Placental pericyte (primary cell): Measurements from ENCODE around the gene CHAF1A. TPM values are rescaled to one million over a fixed set of nuclear protein-coding genes. Genes with fewer than 3 reads are reported as not detected.

Source experiments
- small RNA-seq: library from RNA; depleted of rRNA; stranded (forward); fragments of <200 nt; gene quantifications from one replicate; pipeline ENCODE3, GENCODE V24; 2012; ENCODE audit warnings: low replicate concordance
- total RNA-seq: library from RNA; depleted of rRNA; stranded (reverse); fragments of >200 nt; gene quantifications from 2 replicates; pipeline ENCODE4 v1.2.3, GENCODE V29; 2012

Gene CHAF1A, protein sequence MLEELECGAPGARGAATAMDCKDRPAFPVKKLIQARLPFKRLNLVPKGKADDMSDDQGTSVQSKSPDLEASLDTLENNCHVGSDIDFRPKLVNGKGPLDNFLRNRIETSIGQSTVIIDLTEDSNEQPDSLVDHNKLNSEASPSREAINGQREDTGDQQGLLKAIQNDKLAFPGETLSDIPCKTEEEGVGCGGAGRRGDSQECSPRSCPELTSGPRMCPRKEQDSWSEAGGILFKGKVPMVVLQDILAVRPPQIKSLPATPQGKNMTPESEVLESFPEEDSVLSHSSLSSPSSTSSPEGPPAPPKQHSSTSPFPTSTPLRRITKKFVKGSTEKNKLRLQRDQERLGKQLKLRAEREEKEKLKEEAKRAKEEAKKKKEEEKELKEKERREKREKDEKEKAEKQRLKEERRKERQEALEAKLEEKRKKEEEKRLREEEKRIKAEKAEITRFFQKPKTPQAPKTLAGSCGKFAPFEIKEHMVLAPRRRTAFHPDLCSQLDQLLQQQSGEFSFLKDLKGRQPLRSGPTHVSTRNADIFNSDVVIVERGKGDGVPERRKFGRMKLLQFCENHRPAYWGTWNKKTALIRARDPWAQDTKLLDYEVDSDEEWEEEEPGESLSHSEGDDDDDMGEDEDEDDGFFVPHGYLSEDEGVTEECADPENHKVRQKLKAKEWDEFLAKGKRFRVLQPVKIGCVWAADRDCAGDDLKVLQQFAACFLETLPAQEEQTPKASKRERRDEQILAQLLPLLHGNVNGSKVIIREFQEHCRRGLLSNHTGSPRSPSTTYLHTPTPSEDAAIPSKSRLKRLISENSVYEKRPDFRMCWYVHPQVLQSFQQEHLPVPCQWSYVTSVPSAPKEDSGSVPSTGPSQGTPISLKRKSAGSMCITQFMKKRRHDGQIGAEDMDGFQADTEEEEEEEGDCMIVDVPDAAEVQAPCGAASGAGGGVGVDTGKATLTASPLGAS
- total RNA-seq = 3.5 and 36.8 TPM in 2 replicates

DNA sequence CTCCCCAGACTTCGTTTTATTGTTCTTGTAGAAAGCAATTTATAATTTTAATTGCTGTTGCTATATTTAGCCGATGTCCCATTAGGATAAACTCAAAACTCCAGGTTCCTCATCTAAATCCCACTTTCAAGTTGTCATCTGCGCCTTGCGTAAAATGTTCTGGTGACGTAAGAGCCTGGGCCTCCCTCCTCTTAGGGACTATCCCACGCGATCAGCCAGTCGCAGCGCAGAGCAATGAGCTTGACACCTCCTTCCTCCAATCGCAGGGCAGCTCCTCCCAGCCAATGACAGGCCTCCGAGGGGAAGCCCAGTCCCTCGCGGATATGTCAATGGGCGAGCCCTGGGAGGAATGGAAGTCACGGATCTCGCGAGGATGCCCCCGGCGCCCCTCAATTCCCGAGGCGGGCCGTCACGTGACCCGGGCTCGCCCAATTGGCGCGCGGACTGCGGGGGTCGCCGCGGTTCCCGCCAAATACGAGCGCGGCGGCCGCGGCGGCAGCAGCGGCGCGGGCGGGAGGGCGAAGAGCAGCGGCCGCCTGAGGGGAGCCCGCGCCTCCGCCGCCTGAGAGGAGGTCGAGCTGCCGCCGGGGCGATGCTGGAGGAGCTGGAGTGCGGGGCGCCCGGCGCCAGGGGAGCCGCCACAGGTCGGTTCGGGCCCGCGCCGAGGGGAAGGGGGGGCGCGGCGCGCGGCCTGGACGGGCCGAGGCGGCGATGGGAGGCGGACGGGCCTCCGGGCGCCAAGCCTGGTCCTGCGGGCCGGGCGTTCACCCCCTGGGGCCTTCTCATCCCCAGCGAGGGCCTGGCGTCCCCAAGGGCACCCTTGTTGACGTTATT, at the start of gene CHAF1A:
TSS of gene CHAF1A (plus strand) at position 470 of the 834 bp plus-strand sequence. CDS start at position 593, 123 bp downstream.

DNA sequence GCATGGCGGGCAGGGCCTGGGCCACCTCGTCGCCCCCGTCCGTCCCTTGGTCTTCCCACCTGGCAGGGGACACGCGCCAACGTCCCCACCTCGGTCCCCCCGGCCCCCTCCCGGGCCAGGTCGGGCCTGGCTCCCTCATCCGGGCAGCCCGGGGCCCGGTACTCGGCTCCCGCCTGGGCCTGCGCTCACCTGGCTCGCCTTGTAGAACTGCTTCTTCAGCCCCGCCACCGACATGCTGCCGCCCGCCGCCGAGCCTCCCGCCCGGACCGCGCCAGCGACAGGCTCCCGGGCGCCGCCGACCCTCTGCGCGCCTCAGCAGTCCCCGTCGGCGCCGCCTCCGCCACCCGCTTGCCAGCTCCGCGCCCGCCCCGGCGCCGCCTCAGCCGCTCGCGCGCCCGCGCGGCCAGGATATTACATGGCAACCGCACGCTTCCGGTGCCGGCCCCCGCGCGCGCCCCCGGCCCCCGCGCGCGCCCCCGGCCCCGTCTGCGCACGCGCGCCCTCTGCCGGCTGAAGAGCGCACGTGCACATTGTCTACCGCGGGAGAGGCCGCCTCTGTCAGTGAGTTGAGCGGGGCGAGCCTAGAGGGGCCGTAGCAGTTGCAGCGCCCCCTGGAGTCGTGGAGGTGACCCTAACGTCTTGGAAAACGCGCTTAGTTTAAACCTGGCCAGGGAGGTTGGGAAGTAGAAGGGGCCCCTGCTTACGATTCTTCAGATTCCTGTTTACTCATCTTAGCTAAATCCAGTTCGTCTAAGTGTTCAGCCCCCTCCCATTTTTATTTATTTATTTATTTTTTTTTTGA, 2.1 kb upstream of the CHAF1A start, which contains the start of gene SH3GL1:
TSS of gene SH3GL1 (minus strand) at position 413 of the 802 bp plus-strand sequence. CDS start at position 234, 179 bp downstream.

DNA sequence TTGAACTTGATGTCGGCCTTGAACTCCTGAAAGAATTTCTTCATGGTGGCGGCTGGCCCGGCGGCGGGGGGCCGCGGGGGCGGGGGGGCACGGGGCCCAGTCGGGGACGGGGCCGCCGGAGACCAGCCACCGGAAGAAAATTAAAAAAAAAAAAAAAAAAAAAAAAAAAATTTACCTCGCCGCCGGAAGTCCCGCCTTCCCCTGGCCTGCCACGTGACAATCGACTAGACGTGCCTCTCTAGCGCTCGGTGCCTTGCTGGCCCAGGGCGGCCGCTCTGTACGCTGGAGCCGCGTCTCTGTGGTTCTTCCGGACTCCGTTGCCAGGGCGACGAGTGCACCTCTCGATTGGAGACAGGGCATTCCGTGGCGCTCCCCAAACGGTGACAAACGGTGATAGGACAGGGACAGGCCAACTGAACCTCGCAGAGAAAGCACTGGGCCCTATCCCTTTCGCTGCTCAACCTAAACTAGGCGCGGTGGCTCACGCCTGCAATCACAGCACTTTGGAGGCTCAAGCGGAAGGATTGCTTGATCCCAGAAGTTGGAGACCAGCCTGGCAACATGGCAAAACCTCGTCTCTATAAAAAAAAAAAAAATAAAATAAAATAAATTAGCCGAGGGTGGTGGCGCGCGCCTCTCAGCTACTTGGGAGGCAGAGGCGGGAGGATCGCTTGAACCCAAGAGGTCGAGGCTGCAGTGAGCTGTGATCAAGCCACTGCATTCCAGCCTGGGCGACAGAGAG, 55.4 kb downstream of the CHAF1A start, which contains the start of gene UBXN6:
TSS of gene UBXN6 (minus strand) at position 141 of the 742 bp plus-strand sequence. CDS start at position 44, 97 bp downstream.

DNA sequence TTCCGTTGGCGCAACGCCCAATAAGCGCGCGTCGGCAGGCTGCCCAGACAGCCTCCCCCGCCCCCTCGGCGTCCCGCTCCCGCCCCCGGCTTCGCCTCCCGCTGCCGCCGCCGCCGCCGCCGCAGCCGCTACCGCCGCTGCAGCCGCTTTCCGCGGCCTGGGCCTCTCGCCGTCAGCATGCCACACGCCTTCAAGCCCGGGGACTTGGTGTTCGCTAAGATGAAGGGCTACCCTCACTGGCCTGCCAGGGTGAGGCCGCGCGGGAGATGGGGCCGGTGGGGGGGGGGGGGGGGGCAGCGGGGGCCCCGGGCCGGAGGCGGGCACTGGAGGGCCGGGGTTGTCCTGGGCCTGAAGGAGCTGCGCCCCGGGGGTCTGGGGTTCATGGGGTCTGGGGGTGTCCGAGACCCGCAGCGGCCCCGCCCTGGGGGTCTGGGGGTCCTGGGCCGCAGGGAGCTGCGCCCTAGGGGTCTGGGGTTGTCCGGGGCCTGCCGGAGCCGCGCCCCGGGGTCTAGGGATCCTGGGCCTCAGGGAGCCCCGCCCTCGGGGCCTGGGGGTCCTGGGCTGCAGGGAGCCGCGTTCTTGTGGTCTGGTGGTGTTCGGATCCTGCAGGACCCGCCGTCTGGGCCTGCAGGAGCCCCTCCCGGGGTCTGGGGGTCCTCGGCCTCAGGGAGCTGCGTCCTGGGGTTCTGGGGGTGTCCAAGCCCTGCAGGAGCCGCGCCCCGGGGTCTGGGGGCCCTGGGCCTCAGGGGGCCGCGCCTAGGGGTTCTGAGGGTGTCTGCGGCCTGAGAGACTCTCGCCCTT, 69.9 kb downstream of the CHAF1A start, which contains the start of gene HDGFL2:
TSS of gene HDGFL2 (plus strand) at position 124 of the 801 bp plus-strand sequence. CDS start at position 178, 54 bp downstream.

Small RNAs within 50 kb of the gene (small RNA-seq; reads per million reads assigned to genes)
- not detected for gene MIR4746

Other genes starting within 250 kb of the CHAF1A start
- gene CREB3L3, start 249.0 kb upstream of the CHAF1A start, total RNA-seq = not detected in 2 replicates
- gene SIRT6, start 220.1 kb upstream of the CHAF1A start, total RNA-seq = 19.7 and 27.3 TPM in 2 replicates
- 0.14 and 0.66 TPM in 2 replicates for gene ANKRD24, start 220.0 kb upstream of the CHAF1A start, total RNA-seq
- 1.3 and 1.7 TPM in 2 replicates for gene EBI3, start 173.1 kb upstream of the CHAF1A start, total RNA-seq
- 19.8 and 24.9 TPM in 2 replicates for gene YJU2, start 155.6 kb upstream of the CHAF1A start, total RNA-seq
- gene SHD, start 123.4 kb upstream of the CHAF1A start, total RNA-seq = not detected in 2 replicates
- not detected in 2 replicates for gene TMIGD2, start 100.3 kb upstream of the CHAF1A start, total RNA-seq
- gene FSD1, start 98.0 kb upstream of the CHAF1A start, total RNA-seq = 3.3 and 10.0 TPM in 2 replicates
- 3.1 and 5.5 TPM in 2 replicates for gene STAP2, start 63.8 kb upstream of the CHAF1A start, total RNA-seq
- 2.9 and 9.2 TPM in 2 replicates for gene MPND, start 59.1 kb upstream of the CHAF1A start, total RNA-seq
- gene SH3GL1, start 2.1 kb upstream of the CHAF1A start, total RNA-seq = 60.6 and 137 TPM in 2 replicates
- gene UBXN6, start 55.2 kb downstream of the CHAF1A start, total RNA-seq = 97.2 and 170 TPM in 2 replicates
- 62.3 and 67.0 TPM in 2 replicates for gene HDGFL2, start 69.7 kb downstream of the CHAF1A start, total RNA-seq
- under 0.01 TPM in 2 replicates for gene PLIN4, start 115.8 kb downstream of the CHAF1A start, total RNA-seq
- under 0.01 TPM in 1 of 2 replicates, not detected in the other for gene PLIN5, start 132.6 kb downstream of the CHAF1A start, total RNA-seq
- gene LRG1, start 137.4 kb downstream of the CHAF1A start, total RNA-seq = under 0.01 TPM in 1 of 2 replicates, not detected in the other
- 0.43 and 1.3 TPM in 2 replicates for gene SEMA6B, start 157.0 kb downstream of the CHAF1A start, total RNA-seq
- 2.2 and 7.6 TPM in 2 replicates for gene TNFAIP8L1, start 236.9 kb downstream of the CHAF1A start, total RNA-seq